BE2C (cell line): ENCODE data around the gene GPT2.

Experiments used
- DNase-seq: peaks from one replicate; pipeline ENCODE4 v3.0.0-alpha.2; 2020
- H3K27me3 ChIP-seq: fragments of 250-450 bp; sonication (Bioruptor Pico); 2 replicates; pipeline ENCODE4 v1.5.1; 2020; ENCODE audit warnings: mild to moderate bottlenecking
- H3K36me3 ChIP-seq: fragments of 250-450 bp; sonication (Bioruptor Pico); 2 replicates; pipeline ENCODE4 v1.5.1; 2020; ENCODE audit warnings: mild to moderate bottlenecking
- H3K4me1 ChIP-seq: fragments of 250-450 bp; sonication (Bioruptor Pico); 2 replicates; pipeline ENCODE4 v1.5.1; 2020
- H3K4me3 ChIP-seq: 2 replicates; pipeline ENCODE4 v1.5.1; 2011; ENCODE audit warnings: low read depth, low read length
- H3K9me3 ChIP-seq: fragments of 250-450 bp; sonication (Bioruptor Pico); 2 replicates; pipeline ENCODE4 v1.5.1; 2020
- CTCF ChIP-seq: IDR thresholded peaks from 2 replicates; pipeline ENCODE4 v1.5.1; 2012; ENCODE audit warnings: mild to moderate bottlenecking, low read depth, low read length

The GPT2 gene

GRCh38 chr16:46976550-46976949 is 92.4 kb downstream of the GPT2 start:
- Histone ChIP-seq H3K4me3 (no peak overlapping the region), H3K36me3 (no peaks in the 10 kb centered on the region; the same call in 1 of the 2 replicates), H3K9me3 (no peaks in the 10 kb centered on the region), H3K4me1 (peaks cover 8% of the 10 kb centered on the region), H3K27me3 (no peaks in the 10 kb centered on the region)
- no peak for TF ChIP-seq CTCF
- DNase-seq, result no peak
